Thymus (tissue), 11 donors: Measurements from ENCODE around the gene PLCB3. TPM values are rescaled to one million over a fixed set of nuclear protein-coding genes. Genes with fewer than 3 reads are reported as not detected.

ENCODE experiments used
- DNase-seq, 9 donors: peaks; one replicate each; pipeline ENCODE4 v3.0.0-alpha.2; 2013; ENCODE audit warnings: low spot score in 9 of 9, low read depth in 6 of 9, missing footprints in 1 of 9
- H3K27ac ChIP-seq, 2 donors: one replicate each; pipeline ENCODE4 v1.5.1; 2013; ENCODE audit warnings: control low read depth in 1 of 2, low read depth in 1 of 2, low read length in 1 of 2, mild to moderate bottlenecking in 1 of 2, moderate library complexity in 1 of 2
- H3K27me3 ChIP-seq, 2 donors: one replicate each; pipeline ENCODE4 v1.5.1; 2013; ENCODE audit warnings: low read length in 1 of 2; ENCODE audit not compliant: control insufficient read depth in 2 of 2, insufficient read depth in 1 of 2
- H3K36me3 ChIP-seq, 2 donors: one replicate each; pipeline ENCODE4 v1.5.1; 2013; ENCODE audit warnings: low read length in 1 of 2, mild to moderate bottlenecking in 1 of 2, moderate library complexity in 1 of 2; ENCODE audit not compliant: control insufficient read depth in 2 of 2, insufficient read depth in 2 of 2
- H3K4me1 ChIP-seq, 2 donors: one replicate each; pipeline ENCODE4 v1.5.1; 2013; ENCODE audit warnings: low read length in 2 of 2; ENCODE audit not compliant: control insufficient read depth in 2 of 2, insufficient read depth in 2 of 2
- H3K4me3 ChIP-seq, 2 donors: one replicate each; pipeline ENCODE4 v1.5.1; 2013; ENCODE audit warnings: low read length in 2 of 2, control low read depth in 1 of 2, mild to moderate bottlenecking in 1 of 2
- H3K9me3 ChIP-seq, 2 donors: one replicate each; pipeline ENCODE4 v1.5.1; 2013; ENCODE audit warnings: low read length in 1 of 2, mild to moderate bottlenecking in 1 of 2; ENCODE audit not compliant: control insufficient read depth in 2 of 2, insufficient read depth in 1 of 2
- WGBS: extraction: QIAGEN DNeasy Blood & Tissue Kit; methylation state at CpG from one replicate; pipeline ENCODE4 v1.1.7; 2013; 5-methylcytosine and 5-hydroxymethylcytosine counted together
- polyA plus RNA-seq: library from polyadenylated mRNA; stranded (reverse); fragments of 200-250 nt; gene quantifications from one replicate; pipeline ENCODE4 v1.2.3, GENCODE V29; 2013
- total RNA-seq: library from RNA; stranded (reverse); fragments of 120-200 nt; gene quantifications from one replicate; pipeline ENCODE4 v1.2.4, GENCODE V29; 2013
- donor health status: healthy.

PLCB3 gene
- total and polyA plus RNA-seq, 2 donors = 5.8 to 7.3 TPM

DNA sequence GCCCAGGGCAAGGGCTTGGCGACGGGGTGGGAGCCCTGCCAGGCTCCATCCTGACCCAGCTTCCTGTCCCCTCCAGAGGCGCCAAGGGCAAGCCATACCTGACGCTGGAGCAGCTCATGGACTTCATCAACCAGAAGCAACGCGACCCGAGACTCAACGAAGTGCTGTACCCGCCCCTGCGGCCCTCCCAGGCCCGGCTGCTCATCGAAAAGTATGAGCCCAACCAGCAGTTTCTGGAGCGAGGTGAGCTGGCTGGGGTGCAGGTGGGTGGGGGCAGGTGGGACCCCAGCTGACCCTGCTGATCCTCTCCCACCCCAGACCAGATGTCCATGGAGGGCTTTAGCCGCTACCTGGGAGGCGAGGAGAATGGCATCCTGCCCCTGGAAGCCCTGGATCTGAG, 5.0 kb downstream of the PLCB3 start:
- WGBS = 94% methylated on average over 15 of the region's 15 CpGs
- H3K27ac ChIP-seq = no peak overlapping the region
- H3K36me3 ChIP-seq = peaks cover 30 to 38% of the 10 kb centered on the region in 2 donors
- H3K27me3 ChIP-seq = peaks cover 0 to 4% of the 10 kb centered on the region in 2 donors
- H3K4me3 ChIP-seq = no peak overlapping the region
- H3K4me1 ChIP-seq = peaks cover 4 to 15% of the 10 kb centered on the region in 2 donors
- H3K9me3 ChIP-seq = peaks cover 0 to 1% of the 10 kb centered on the region in 2 donors
- DNase-seq = no peak

- no peak for DNase-seq
- no peak overlapping the region for H3K27ac ChIP-seq
- no peaks in the 10 kb centered on the region for H3K27me3 ChIP-seq
- H3K36me3 ChIP-seq = peaks cover 41 to 49% of the 10 kb centered on the region in 2 donors
- WGBS = 95% methylated on average over 24 of the region's 24 CpGs
- no peak overlapping the region for H3K4me3 ChIP-seq
- no peaks in the 10 kb centered on the region for H3K4me1 ChIP-seq
- peaks cover 0 to 1% of the 10 kb centered on the region in 2 donors for H3K9me3 ChIP-seq
These were observed 7.0 kb downstream of the PLCB3 start for GRCh38 chr11:64258356-64258755.

DNA sequence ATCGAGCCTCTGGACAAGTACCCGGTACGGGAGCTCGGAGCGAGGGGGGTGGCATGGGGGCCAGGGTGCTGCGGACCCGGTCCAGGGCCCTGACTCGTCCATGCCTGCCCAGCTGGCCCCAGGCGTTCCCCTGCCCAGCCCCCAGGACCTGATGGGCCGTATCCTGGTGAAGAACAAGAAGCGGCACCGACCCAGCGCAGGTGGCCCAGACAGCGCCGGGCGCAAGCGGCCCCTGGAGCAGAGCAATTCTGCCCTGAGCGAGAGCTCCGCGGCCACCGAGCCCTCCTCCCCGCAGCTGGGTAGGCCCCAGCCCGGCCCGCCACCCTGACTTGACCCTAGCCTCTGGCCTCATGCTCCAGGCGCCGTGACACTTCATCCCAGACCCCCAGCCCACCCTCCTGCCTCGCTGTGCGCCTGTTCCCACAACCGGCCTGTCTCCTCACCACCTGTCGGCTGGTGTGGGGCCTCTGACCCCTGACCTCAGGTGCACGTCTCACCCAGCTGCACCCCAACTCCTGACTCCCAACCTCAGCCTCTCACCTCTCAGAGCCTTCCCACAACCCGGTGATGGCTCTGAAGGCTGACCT, 7.7 kb downstream of the PLCB3 start:
- H3K27ac ChIP-seq = no peak overlapping the region
- H3K36me3 ChIP-seq = peaks cover 41 to 49% of the 10 kb centered on the region in 2 donors
- H3K27me3 ChIP-seq = no peaks in the 10 kb centered on the region
- WGBS = 96% methylated on average over 32 of the region's 32 CpGs
- H3K9me3 ChIP-seq = peaks cover 0 to 1% of the 10 kb centered on the region in 2 donors
- no peaks in the 10 kb centered on the region for H3K4me1 ChIP-seq
- H3K4me3 ChIP-seq = no peak overlapping the region
- DNase-seq = no peak

DNA sequence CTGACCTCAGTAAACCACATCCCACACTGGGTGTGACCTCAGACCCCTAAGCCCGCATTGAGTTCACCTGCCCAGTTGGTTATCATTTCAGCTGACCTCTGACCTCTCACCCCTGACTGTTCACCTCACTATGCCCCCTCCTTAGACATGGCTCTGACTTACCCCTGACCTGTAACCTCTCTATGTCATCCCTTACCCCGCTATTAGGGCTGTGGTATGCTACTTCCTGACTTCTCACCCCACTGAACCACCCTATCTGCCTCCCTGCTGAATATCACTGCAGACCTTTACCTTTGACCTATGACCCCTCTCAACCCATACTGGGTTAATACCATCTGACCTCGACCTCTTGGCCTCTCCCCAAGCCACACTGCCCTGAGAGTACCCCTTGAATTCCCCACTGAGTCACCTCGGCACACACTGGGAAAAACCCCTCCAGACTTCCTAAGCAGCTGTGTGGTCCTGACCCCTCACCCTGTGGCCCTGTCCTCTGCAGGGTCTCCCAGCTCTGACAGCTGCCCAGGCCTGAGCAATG, 8.3 kb downstream of the PLCB3 start:
- Histone ChIP-seq H3K36me3 (peaks cover 37 to 47% of the 10 kb centered on the region in 2 donors), H3K4me1 (no peaks in the 10 kb centered on the region), H3K4me3 (no peak overlapping the region), H3K27ac (no peak overlapping the region), H3K9me3 (peaks cover 0 to 1% of the 10 kb centered on the region in 2 donors), H3K27me3 (no peaks in the 10 kb centered on the region)
- DNase-seq = no peak
- WGBS = 95% methylated on average over 4 of the region's 4 CpGs

GRCh38 chr11:64260147-64260708, 8.9 kb downstream of the PLCB3 start:
- H3K9me3 ChIP-seq = peaks cover 0 to 1% of the 10 kb centered on the region in 2 donors
- H3K36me3 ChIP-seq = peaks cover 34 to 43% of the 10 kb centered on the region in 2 donors
- no peak for DNase-seq

DNA sequence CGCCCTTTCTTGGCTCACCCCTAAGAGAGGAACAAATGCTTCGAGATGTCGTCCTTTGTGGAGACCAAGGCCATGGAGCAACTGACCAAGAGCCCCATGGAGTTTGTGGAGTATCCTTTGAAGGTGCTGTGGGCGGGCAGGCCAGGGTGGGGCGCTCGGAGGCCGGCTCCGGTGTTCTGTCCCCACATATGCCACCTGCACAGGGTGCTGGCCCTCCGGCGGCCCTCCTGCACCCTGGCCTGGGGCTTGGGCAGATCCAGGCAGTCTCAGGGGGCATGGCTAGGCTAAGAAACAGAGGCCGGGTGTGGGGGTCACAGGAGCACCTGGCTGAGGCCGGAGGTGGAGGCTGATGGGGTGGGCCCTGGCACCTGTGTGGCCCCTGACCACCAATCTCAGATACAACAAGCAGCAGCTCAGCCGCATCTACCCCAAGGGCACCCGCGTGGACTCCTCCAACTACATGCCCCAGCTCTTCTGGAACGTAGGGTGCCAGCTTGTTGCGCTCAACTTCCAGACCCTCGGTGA, 10.3 kb downstream of the PLCB3 start:
- H3K4me1 ChIP-seq = no peaks in the 10 kb centered on the region
- H3K36me3 ChIP-seq = peaks cover 30 to 36% of the 10 kb centered on the region in 2 donors
- H3K9me3 ChIP-seq = peaks cover 0 to 1% of the 10 kb centered on the region in 2 donors
- H3K27ac ChIP-seq = no peak overlapping the region
- WGBS = 98% methylated on average over 18 of the region's 18 CpGs
- no peak overlapping the region for H3K4me3 ChIP-seq
- no peaks in the 10 kb centered on the region for H3K27me3 ChIP-seq
- DNase-seq = no peak

More at GRCh38 chr11:64260147-64260708, 8.9 kb downstream of the PLCB3 start:
- Histone ChIP-seq H3K4me3 (no peak overlapping the region), H3K27me3 (no peaks in the 10 kb centered on the region), H3K27ac (no peak overlapping the region), H3K4me1 (no peaks in the 10 kb centered on the region)
- WGBS = 97% methylated on average over 6 of the region's 6 CpGs

DNA sequence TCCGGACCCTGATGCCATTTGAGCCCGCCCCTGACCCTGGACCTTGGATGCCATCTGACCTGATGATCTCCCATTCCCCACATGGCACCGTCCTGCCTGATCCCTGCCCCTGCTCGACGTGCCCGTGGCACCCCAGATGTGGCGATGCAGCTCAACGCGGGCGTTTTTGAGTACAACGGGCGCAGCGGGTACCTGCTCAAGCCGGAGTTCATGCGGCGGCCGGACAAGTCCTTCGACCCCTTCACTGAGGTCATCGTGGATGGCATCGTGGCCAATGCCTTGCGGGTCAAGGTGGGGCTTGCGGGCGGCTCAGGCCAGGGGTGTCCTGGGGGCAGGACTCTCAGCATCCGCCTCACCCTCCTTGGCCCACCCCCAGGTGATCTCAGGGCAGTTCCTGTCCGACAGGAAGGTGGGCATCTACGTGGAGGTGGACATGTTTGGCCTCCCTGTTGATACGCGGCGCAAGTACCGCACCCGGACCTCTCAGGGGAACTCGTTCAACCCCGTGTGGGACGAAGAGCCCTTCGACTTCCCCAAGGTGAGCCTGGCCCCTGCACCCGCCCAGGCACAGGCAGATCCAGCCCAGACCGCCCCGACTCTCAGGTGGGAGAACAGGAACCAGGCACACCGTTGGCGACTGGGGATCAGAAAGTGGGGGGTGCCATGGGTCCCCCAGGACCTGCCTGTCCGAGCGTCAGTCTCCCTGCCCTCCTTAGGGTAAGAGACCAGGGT, 11.1 kb downstream of the PLCB3 start:
- H3K36me3 ChIP-seq = peaks cover 30 to 35% of the 10 kb centered on the region in 2 donors
- no peak for DNase-seq
- no peak overlapping the region for H3K4me3 ChIP-seq
- no peaks in the 10 kb centered on the region for H3K4me1 ChIP-seq
- no peaks in the 10 kb centered on the region for H3K27me3 ChIP-seq
- no peak overlapping the region for H3K27ac ChIP-seq
- 98% methylated on average over 42 of the region's 42 CpGs for WGBS
- peaks cover 0 to 1% of the 10 kb centered on the region in 2 donors for H3K9me3 ChIP-seq

DNA sequence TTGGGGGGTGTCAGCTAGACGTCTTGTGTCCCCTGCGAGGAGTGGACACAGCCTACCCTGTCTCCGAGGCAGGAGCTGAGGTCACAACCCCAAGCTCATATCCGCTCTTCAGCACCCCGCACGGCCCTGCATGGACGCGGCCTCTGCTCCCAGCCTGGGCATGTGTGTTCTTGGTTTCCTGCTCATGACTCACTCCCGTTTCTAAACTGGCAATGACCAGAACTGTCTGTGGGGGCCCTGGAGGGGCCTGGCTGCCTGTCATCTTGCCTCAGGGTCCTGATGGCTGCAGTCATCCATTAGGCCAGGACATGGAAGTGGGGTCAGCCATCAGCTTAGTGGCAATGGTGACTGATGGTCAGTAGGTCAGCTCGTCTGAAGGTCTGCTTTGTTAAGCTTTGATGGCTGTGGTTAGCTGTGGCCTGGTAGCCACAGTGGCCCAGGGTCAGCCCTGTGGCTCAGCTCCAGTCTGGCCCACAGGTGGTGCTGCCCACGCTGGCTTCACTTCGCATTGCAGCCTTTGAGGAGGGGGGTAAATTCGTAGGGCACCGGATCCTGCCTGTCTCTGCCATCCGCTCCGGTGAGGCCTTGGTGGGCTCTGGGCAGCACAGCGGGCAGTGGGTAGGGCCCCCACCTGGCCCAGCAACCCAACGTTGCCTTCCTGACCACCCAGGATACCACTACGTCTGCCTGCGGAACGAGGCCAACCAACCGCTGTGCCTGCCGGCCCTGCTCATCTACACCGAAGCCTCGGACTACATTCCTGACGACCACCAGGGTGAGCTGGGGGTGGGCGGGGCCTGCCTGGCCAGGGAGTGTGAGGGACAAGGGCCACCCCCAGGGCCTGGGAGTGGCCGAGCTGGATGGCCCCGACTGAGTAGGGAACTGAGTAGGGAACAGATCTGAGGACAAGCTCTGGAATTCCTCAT, 12.0 kb downstream of the PLCB3 start:
- no peak for DNase-seq
- peaks cover 30 to 34% of the 10 kb centered on the region in 2 donors for H3K36me3 ChIP-seq
- H3K4me1 ChIP-seq = peaks cover 2 to 8% of the 10 kb centered on the region in 2 donors
- no peaks in the 10 kb centered on the region for H3K27me3 ChIP-seq
- no peak overlapping the region for H3K4me3 ChIP-seq
- WGBS = 95% methylated on average over 29 of the region's 29 CpGs
- H3K27ac ChIP-seq = no peak overlapping the region
- H3K9me3 ChIP-seq = peaks cover 0 to 1% of the 10 kb centered on the region in 2 donors
